ENCODE measurements around the gene MAGI2.

MAGI2 gene

GRCh38 chr7:78134256-78134655 is 1319.2 kb downstream of the MAGI2 start:
- H3K9me3 ChIP-seq (ENCODE audit: insufficient read depth, low read length), result no peaks in the 10 kb centered on the region
- peak; percentile 32 for TF ChIP-seq CTCF (IDR thresholded peaks at IDR 0.05; ENCODE audit: insufficient read depth, low read length, poor library complexity, severe bottlenecking)
- no peak for TF ChIP-seq EZH2phosphoT487 (conservative IDR thresholded peaks at IDR 0.05; ENCODE audit: low read length)

GRCh38 chr7:78130446-78131215 is 1322.8 kb downstream of the MAGI2 start:
- no peak overlapping the region for H3K4me2 ChIP-seq (ENCODE audit: low read depth, low read length, poor library complexity, severe bottlenecking)
- H3K27me3 ChIP-seq (ENCODE audit: low read length), result no peaks in the 10 kb centered on the region
- H3K9ac ChIP-seq (ENCODE audit: low read length), result no peak overlapping the region
- H3K9me2 ChIP-seq (replicated peaks; ENCODE audit: insufficient read depth, low read length), result no peaks in the 10 kb centered on the region
- no peak for TF ChIP-seq CTCF (IDR thresholded peaks at IDR 0.05; ENCODE audit: insufficient read depth, low read length, poor library complexity, severe bottlenecking)
- no peak for TF ChIP-seq EZH2phosphoT487 (conservative IDR thresholded peaks at IDR 0.05; ENCODE audit: low read length)
- H3K27ac ChIP-seq (ENCODE audit: low read depth, low read length), result no peak overlapping the region
- H4K20me1 ChIP-seq (ENCODE audit: low read depth, low read length), result no peaks in the 10 kb centered on the region
- no peaks in the 10 kb centered on the region for H3K36me3 ChIP-seq (ENCODE audit: low read length)
- no peak overlapping the region for H3K4me3 ChIP-seq (ENCODE audit: insufficient read depth, low read length, poor library complexity, severe bottlenecking)
- no peak overlapping the region for H2AFZ ChIP-seq (ENCODE audit: low read depth, low read length, severe bottlenecking)
- H3K79me2 ChIP-seq (ENCODE audit: insufficient read depth, low read length), result no peaks in the 10 kb centered on the region
- no peaks in the 10 kb centered on the region for H3K9me3 ChIP-seq (ENCODE audit: insufficient read depth, low read length)
- H3F3A ChIP-seq (ENCODE audit: insufficient read depth), result no peaks in the 10 kb centered on the region

More at GRCh38 chr7:78134256-78134655, 1319.2 kb downstream of the MAGI2 start:
- no peaks in the 10 kb centered on the region for H4K20me1 ChIP-seq (ENCODE audit: low read depth, low read length)
- no peaks in the 10 kb centered on the region for H3K36me3 ChIP-seq (ENCODE audit: low read length)
- H3K9me2 ChIP-seq (replicated peaks; ENCODE audit: insufficient read depth, low read length), result no peaks in the 10 kb centered on the region
- H3K27me3 ChIP-seq (ENCODE audit: low read length), result no peaks in the 10 kb centered on the region
- no peak overlapping the region for H2AFZ ChIP-seq (ENCODE audit: low read depth, low read length, severe bottlenecking)
- H3K4me3 ChIP-seq (ENCODE audit: insufficient read depth, low read length, poor library complexity, severe bottlenecking), result no peak overlapping the region
- H3K9ac ChIP-seq (ENCODE audit: low read length), result no peak overlapping the region
- H3F3A ChIP-seq (ENCODE audit: insufficient read depth), result no peaks in the 10 kb centered on the region
- no peaks in the 10 kb centered on the region for H3K79me2 ChIP-seq (ENCODE audit: insufficient read depth, low read length)
- no peak overlapping the region for H3K27ac ChIP-seq (ENCODE audit: low read depth, low read length)
- H3K4me2 ChIP-seq (ENCODE audit: low read depth, low read length, poor library complexity, severe bottlenecking), result no peak overlapping the region

GRCh38 chr7:78129865-78130264 is 1323.6 kb downstream of the MAGI2 start:
- Histone ChIP-seq H3K9ac (ENCODE audit: low read length) (no peak overlapping the region), H3K27ac (ENCODE audit: low read depth, low read length) (no peak overlapping the region), H3K27me3 (ENCODE audit: low read length) (no peaks in the 10 kb centered on the region), H3K79me2 (ENCODE audit: insufficient read depth, low read length) (no peaks in the 10 kb centered on the region), H3K9me3 (ENCODE audit: insufficient read depth, low read length) (no peaks in the 10 kb centered on the region), H3K4me2 (ENCODE audit: low read depth, low read length, poor library complexity, severe bottlenecking) (no peak overlapping the region), H3K36me3 (ENCODE audit: low read length) (no peaks in the 10 kb centered on the region), H4K20me1 (ENCODE audit: low read depth, low read length) (no peaks in the 10 kb centered on the region), H3F3A (ENCODE audit: insufficient read depth) (no peaks in the 10 kb centered on the region), H3K4me3 (ENCODE audit: insufficient read depth, low read length, poor library complexity, severe bottlenecking) (no peak overlapping the region), H3K9me2 (replicated peaks; ENCODE audit: insufficient read depth, low read length) (no peaks in the 10 kb centered on the region), H2AFZ (ENCODE audit: low read depth, low read length, severe bottlenecking) (no peak overlapping the region)
- no peak for TF ChIP-seq CTCF (IDR thresholded peaks at IDR 0.05; ENCODE audit: insufficient read depth, low read length, poor library complexity, severe bottlenecking)
- TF ChIP-seq EZH2phosphoT487 (conservative IDR thresholded peaks at IDR 0.05; ENCODE audit: low read length), result no peak
